Right cardiac atrium (tissue), 5 donors: ENCODE results near the gene GOLGA7B. TPM values are rescaled to one million over a fixed set of nuclear protein-coding genes. Genes with fewer than 3 reads are reported as not detected.
A peak's percentile ranks its signal among the peaks of the same experiment; 100 is the strongest.

Source experiments
- ATAC-seq, 2 donors: fragments of 200-7000 bp; cut with Tn5 transposase; one replicate each; pipeline versions ENCODE4 v1.8.0 to v1.9.1; 2020; ENCODE audit warnings: moderate library complexity in 2 of 2, mild to moderate bottlenecking in 1 of 2
- DNase-seq, 3 donors: peaks; one replicate each; pipeline ENCODE4 v3.0.0-alpha.2; 2020
- H3K27ac ChIP-seq: one replicate; pipeline ENCODE4 v1.5.1; 2013; ENCODE audit warnings: mild to moderate bottlenecking, low read length, control low read depth, moderate library complexity
- H3K27me3 ChIP-seq: one replicate; pipeline ENCODE4 v1.6.1; 2013; ENCODE audit not compliant: control insufficient read depth, insufficient read depth
- H3K4me1 ChIP-seq: one replicate; pipeline ENCODE4 v1.6.1; 2013; ENCODE audit warnings: low read length; ENCODE audit not compliant: control insufficient read depth, insufficient read depth
- H3K4me3 ChIP-seq: one replicate; pipeline ENCODE4 v1.5.1; 2013; ENCODE audit warnings: low read length, control low read depth
- H3K9me3 ChIP-seq: one replicate; pipeline ENCODE4 v1.6.1; 2013; ENCODE audit warnings: low read length; ENCODE audit not compliant: control insufficient read depth
- WGBS: extraction: QIAGEN DNeasy Blood & Tissue Kit; methylation state at CpG from one replicate; pipeline ENCODE4 v1.1.7; 2013; 5-methylcytosine and 5-hydroxymethylcytosine counted together
- intact Hi-C, 4 donors: fragments of 100-400 bp; cut with DNase I; formaldehyde crosslinking; loops; one replicate each; pipeline versions ENCODE4 v1.11.0 to v1.14.0; 2022 to 2023
- polyA plus RNA-seq: library from polyadenylated mRNA; stranded (reverse); fragments of 200-250 nt; gene quantifications from one replicate; pipeline ENCODE4 v1.2.3, GENCODE V29; 2013
- total RNA-seq, 4 donors: library from RNA; stranded (reverse); fragmentation: NEBNext Ultra II Directional; extraction: Animal tissue kit (Norgen Biotek cat#: 25700); gene quantifications; one replicate each; pipeline ENCODE4 v1.2.1, GENCODE V29; 2021
- donor health status: healthy with polysubstance abuse.
- donor health status: DM: no; HTN: yes; CAD: no.
- donor health status: DM: no; HTN: no; CAD: no.
- donor health status: DM: no; HTN: yes; CAD: no; lungs with severe emphysema.
- donor health status: DM: yes; HTN: yes; CAD: no.

The GOLGA7B gene
- total and polyA plus RNA-seq, 5 donors = 4.1 to 11.7 (median 6.7) TPM

DNA sequence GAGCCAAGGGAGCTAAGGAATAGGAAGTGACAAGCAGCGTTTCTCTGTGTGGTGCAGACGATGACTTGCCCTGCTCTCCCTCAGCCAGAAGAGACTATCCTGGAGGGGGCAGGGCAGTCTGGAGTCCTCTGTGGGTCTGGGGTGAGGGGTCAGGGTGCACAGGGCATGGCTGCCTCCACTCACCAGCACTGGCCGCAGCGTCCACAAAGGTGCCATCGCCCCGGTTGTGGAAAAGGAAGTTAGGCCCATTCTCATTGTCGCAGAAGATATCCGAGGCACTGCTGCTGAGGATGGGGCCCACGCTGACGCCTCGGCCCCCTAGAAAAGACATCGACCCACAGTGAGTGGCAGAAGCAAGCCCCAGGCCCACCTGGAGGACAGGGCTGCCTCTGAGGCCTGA, 58.2 kb downstream of the GOLGA7B start:
- Histone ChIP-seq H3K4me1 (no peaks in the 10 kb centered on the region), H3K27me3 (no peaks in the 10 kb centered on the region), H3K4me3 (no peak overlapping the region), H3K27ac (no peak overlapping the region), H3K9me3 (no peaks in the 10 kb centered on the region)
- WGBS = 85% methylated on average over 12 of the region's 12 CpGs
- intact Hi-C loops = no loop called here
- DNase-seq (peak in 1 of 3 donors; percentile 28), ATAC-seq (no peak)

DNA sequence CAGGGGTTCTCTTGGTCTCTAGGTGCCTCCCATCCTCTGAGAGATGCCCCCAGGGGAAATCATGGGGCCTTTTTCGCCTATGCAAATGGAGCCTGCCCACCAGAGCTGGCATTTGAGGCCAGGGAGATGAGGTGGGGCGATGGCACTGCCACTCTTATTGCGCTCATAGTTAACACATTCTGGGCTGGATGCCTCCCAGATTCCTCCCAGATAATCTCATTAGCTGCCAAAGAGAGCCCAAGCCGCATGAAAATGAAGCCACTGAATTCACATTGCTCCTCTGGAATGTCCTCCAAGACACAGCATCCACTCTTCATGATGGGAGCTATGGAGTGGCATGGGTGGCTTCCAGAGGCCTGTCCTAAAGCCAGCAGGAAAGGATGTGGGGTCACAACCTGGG, 61.0 kb downstream of the GOLGA7B start:
- no peak overlapping the region for H3K4me3 ChIP-seq
- DNase-seq (no peak), ATAC-seq (no peak)
- 68% methylated on average over 4 of the region's 4 CpGs for WGBS
- H3K9me3 ChIP-seq = no peaks in the 10 kb centered on the region
- H3K27ac ChIP-seq = no peak overlapping the region
- intact Hi-C loops = loop anchor here in 3 of 4 donors (5.0 to 10.0 kb wide), 5 partner anchors 117 to 1334 kb away; partner anchors contain the start of gene LOXL4 (in 1 of the 3)
- no peaks in the 10 kb centered on the region for H3K4me1 ChIP-seq
- H3K27me3 ChIP-seq = no peaks in the 10 kb centered on the region

DNA sequence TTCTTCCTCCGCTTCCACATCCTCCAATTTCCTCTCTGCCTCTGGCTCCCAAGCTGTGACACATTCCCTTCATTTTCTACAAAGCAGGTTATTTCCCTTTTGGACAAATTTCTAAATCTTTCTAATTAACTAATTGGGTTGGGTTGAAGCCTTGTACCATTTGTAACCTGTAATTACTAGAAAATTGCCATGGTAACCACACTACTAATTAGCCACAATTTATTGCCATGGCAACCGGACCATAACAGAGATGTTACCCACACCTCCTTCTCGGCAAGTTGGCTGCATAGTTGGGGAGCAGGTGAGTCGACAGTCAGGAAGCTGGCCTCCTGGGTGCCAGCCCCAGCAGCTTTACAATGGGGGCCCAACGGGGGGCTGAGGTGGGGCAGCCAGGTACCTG, 61.6 kb downstream of the GOLGA7B start:
- Histone ChIP-seq H3K27ac (no peak overlapping the region), H3K9me3 (no peaks in the 10 kb centered on the region), H3K4me3 (no peak overlapping the region), H3K27me3 (no peaks in the 10 kb centered on the region), H3K4me1 (no peaks in the 10 kb centered on the region)
- intact Hi-C loops = loop anchor here in 3 of 4 donors (5.0 to 10.0 kb wide), 5 partner anchors 116 to 1334 kb away; partner anchors contain the start of gene LOXL4 (in 1 of the 3)
- no peak for ATAC-seq
- peak in 1 of 3 donors; percentile 35 for DNase-seq
- WGBS = 73% methylated on average over 5 of the region's 5 CpGs

- Histone ChIP-seq H3K9me3 (no peaks in the 10 kb centered on the region), H3K4me1 (peaks cover 2% of the 10 kb centered on the region), H3K4me3 (no peak overlapping the region), H3K27ac (no peak overlapping the region), H3K27me3 (no peaks in the 10 kb centered on the region)
- 76% methylated on average over 2 of the region's 2 CpGs for WGBS
- ATAC-seq (no peak), DNase-seq (no peak)
- intact Hi-C loops = loop anchor here in 3 of 4 donors (5.0 to 10.0 kb wide), 5 partner anchors 114 to 1332 kb away; partner anchors contain the start of gene LOXL4 (in 1 of the 3)
Measured at GRCh38 chr10:97913193-97913592, 63.5 kb downstream of the GOLGA7B start.

DNA sequence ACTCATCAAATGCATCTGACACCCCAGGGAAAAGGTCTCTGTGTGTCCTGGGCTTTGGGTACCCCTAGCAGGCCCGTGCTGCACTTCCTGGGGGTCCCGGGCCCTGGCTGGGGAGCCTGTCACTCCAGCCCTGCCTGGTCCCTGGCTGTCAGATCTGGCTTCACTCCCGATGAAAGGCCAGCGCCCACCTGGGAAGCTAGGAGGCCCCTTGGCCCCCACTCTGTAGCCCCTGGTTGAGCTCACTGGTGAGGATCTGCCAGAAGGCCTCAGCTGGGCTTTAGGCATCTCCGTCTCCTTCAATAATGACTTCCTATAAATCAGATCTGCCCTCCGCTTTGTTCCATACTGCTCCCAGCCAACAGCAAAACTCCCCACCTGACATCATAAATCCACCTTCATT, 64.0 kb downstream of the GOLGA7B start:
- no peak for DNase-seq
- intact Hi-C loops = loop anchor here in 3 of 4 donors (2.0 to 10.0 kb wide), 6 partner anchors 114 to 1331 kb away; partner anchors contain the start of gene LOXL4 (in 1 of the 3)
- 82% methylated on average over 6 of the region's 6 CpGs for WGBS

GRCh38 chr10:97914171-97914836, 64.7 kb downstream of the GOLGA7B start:
- no peaks in the 10 kb centered on the region for H3K27me3 ChIP-seq
- 43% methylated on average over 10 of the region's 10 CpGs for WGBS
- DNase-seq (no peak), ATAC-seq (peak; percentile 5 to 11)
- intact Hi-C loops = loop anchor here in 3 of 4 donors (2.0 to 10.0 kb wide), 6 partner anchors 113 to 1330 kb away; partner anchors contain the start of gene LOXL4 (in 1 of the 3)
- H3K4me3 ChIP-seq = no peak overlapping the region
- peaks cover 2% of the 10 kb centered on the region for H3K4me1 ChIP-seq
- no peak overlapping the region for H3K27ac ChIP-seq
- no peaks in the 10 kb centered on the region for H3K9me3 ChIP-seq

More for the DNA sequence above, 64.0 kb downstream of the GOLGA7B start:
- Histone ChIP-seq H3K27ac (no peak overlapping the region), H3K27me3 (no peaks in the 10 kb centered on the region), H3K4me3 (no peak overlapping the region), H3K9me3 (no peaks in the 10 kb centered on the region), H3K4me1 (peaks cover 2% of the 10 kb centered on the region)
- no peak for ATAC-seq

DNA sequence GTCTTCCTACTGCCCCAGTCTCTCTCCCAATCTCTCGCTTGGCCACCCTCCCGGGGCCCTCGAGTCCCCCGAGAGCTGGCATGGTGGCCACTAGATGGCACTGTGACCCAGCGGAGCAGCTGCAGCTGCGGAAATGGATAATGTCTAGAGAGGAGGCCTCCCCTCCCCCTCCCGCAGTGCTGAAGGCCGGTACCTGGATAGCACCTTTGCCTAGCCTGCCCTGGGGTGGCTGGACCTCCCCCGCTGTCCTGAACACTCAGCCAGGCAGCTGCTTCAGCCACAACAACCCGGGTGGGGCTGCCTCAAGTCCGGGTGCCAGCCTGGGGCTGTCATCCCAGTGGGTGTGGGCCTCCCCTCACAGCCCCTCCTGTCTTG, 65.2 kb downstream of the GOLGA7B start:
- intact Hi-C loops = loop anchor here (2.0 to 10.0 kb wide), 7 partner anchors 112 to 1330 kb away; partner anchors contain the start of genes CRTAC1 (in 1 of the 4) and LOXL4 (in 1 of the 4)
- Histone ChIP-seq H3K27ac (no peak overlapping the region), H3K27me3 (no peaks in the 10 kb centered on the region), H3K9me3 (no peaks in the 10 kb centered on the region), H3K4me3 (no peak overlapping the region), H3K4me1 (peaks cover 2% of the 10 kb centered on the region)
- DNase-seq (peak; percentile 79 to 91 (median 91)), ATAC-seq (peak; percentile 76 to 86)
- 7% methylated on average over 11 of the region's 11 CpGs for WGBS

DNA sequence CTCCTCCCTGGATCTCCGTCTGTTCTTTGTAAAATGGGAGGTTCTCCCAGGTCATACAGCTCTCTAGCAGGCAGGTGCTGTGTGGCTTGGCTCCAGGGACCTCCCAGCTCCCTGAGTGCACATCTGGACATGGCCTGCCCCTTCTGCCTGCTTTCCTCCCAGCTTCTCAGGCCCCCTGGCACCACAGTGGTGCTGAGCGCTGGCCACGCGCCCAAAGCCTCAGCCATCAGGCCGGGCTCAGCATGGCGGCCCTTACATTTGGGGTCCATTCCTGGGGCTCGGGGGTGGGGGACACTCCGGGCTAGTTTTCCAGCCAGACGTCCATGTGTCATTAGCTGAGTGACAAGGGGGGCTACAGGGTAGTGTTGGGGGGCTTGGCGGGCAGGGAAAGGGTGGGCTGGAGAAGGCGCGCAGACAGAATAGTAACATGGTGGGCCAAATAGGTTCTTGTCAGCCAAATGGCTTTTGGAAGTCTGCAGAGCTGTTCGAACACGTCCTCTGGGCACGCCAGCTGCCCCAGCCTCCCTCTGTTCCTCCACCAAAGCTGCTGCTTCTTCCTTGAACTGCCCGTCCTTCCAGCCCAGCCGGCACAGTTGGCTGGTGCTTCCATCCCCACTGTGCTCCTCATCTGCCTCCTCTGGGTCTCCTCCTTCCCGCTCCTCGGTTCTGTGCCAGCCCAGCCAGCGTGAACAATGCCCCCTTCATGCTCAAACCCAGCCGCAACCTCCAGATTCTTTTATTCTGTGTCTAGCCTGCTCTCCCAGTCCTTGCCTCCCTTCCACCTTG, 65.9 kb downstream of the GOLGA7B start:
- Histone ChIP-seq H3K9me3 (no peaks in the 10 kb centered on the region), H3K4me3 (no peak overlapping the region), H3K27me3 (no peaks in the 10 kb centered on the region), H3K4me1 (peaks cover 2% of the 10 kb centered on the region), H3K27ac (no peak overlapping the region)
- 76% methylated on average over 21 of the region's 21 CpGs for WGBS
- no peak for ATAC-seq
- no peak for DNase-seq
- intact Hi-C loops = loop anchor here in 3 of 4 donors (2.0 to 10.0 kb wide), 5 partner anchors 117 to 1329 kb away; partner anchors contain the start of genes CRTAC1 (in 1 of the 3) and LOXL4 (in 1 of the 3)

DNA sequence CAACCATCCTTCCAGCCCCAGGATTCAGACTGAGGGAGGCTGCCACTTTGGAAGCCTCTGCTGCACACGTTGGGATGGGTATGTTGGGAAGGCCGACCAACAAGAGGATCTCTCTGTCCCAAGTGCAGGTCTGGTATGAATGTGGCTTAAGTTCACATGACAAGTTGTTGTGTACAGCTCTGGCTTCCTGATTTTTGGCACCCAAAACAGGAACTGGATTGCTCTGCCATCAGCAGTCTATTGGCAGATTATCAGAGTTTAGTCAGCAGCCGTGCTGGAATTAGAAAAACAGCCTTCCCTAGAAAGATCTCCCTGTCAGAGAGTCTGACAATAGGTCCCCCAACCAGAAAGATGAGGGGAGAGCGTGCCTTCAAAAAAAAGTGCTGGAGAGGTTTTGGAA, 66.9 kb downstream of the GOLGA7B start:
- DNase-seq = no peak
- Histone ChIP-seq H3K4me3 (no peak overlapping the region), H3K4me1 (peaks cover 2% of the 10 kb centered on the region), H3K27ac (no peak overlapping the region), H3K27me3 (no peaks in the 10 kb centered on the region), H3K9me3 (no peaks in the 10 kb centered on the region)
- ATAC-seq = peak; percentile 49 to 73
- 15% methylated on average over 4 of the region's 4 CpGs for WGBS
- intact Hi-C loops = loop anchor here in 3 of 4 donors (5.0 to 10.0 kb wide), 4 partner anchors 116 to 1328 kb away; partner anchors contain the start of genes CRTAC1 (in 1 of the 3) and LOXL4 (in 1 of the 3)

GRCh38 chr10:97919012-97919411, 69.4 kb downstream of the GOLGA7B start:
- Histone ChIP-seq H3K4me3 (no peak overlapping the region), H3K4me1 (peaks cover 4% of the 10 kb centered on the region), H3K27ac (no peak overlapping the region), H3K27me3 (no peaks in the 10 kb centered on the region), H3K9me3 (no peaks in the 10 kb centered on the region)
- DNase-seq (no peak), ATAC-seq (no peak)
- intact Hi-C loops = loop anchor here in 3 of 4 donors (5.0 to 10.0 kb wide), 4 partner anchors 113 to 1326 kb away; partner anchors contain the start of genes CRTAC1 (in 1 of the 3) and LOXL4 (in 1 of the 3)
- 55% methylated on average over 3 of the region's 3 CpGs for WGBS
